ENCODE measurements around the gene CLSTN2. TPM values are rescaled to one million over a fixed set of nuclear protein-coding genes. Genes with fewer than 3 reads are reported as not detected.

The CLSTN2 gene
- total RNA-seq, 1 donor from 2014 or later: 65.0 TPM

- no peak for TF ChIP-seq CTCF (IDR thresholded peaks at IDR 0.05)
- peaks cover 23% of the 10 kb centered on the region for H3K4me1 Mint-ChIP-seq (ENCODE audit: low read depth)
- no peak overlapping the region for H3K27ac Mint-ChIP-seq (ENCODE audit: unreplicated experiment)
- H3K9me3 Mint-ChIP-seq (ENCODE audit: low read depth): no peaks in the 10 kb centered on the region
- H3K27me3 Mint-ChIP-seq (ENCODE audit: low read depth): no peaks in the 10 kb centered on the region
- no peak for DNase-seq (ENCODE audit: low spot score)
- H3K36me3 Mint-ChIP-seq (ENCODE audit: low read depth): no peaks in the 10 kb centered on the region
- no peak overlapping the region for H3K4me3 Mint-ChIP-seq (ENCODE audit: unreplicated experiment)
These were observed 645.8 kb downstream of the CLSTN2 start for GRCh38 chr3:140580746-140581145.

GRCh38 chr3:140584549-140584948, 649.6 kb downstream of the CLSTN2 start:
- Mint-ChIP-seq H3K27me3 (ENCODE audit: low read depth) (no peaks in the 10 kb centered on the region), H3K9me3 (ENCODE audit: low read depth) (no peaks in the 10 kb centered on the region), H3K27ac (ENCODE audit: unreplicated experiment) (no peak overlapping the region), H3K36me3 (ENCODE audit: low read depth) (no peaks in the 10 kb centered on the region), H3K4me1 (ENCODE audit: low read depth) (peaks cover 46% of the 10 kb centered on the region), H3K4me3 (ENCODE audit: unreplicated experiment) (no peak overlapping the region)
- no peak for TF ChIP-seq CTCF (IDR thresholded peaks at IDR 0.05)
- no peak for DNase-seq (ENCODE audit: low spot score)

- no peak for TF ChIP-seq CTCF (IDR thresholded peaks at IDR 0.05)
- H3K4me3 Mint-ChIP-seq (ENCODE audit: unreplicated experiment): no peak overlapping the region
- H3K27ac Mint-ChIP-seq (ENCODE audit: unreplicated experiment): peak overlapping the region; percentile 65
- H3K36me3 Mint-ChIP-seq (ENCODE audit: low read depth): no peaks in the 10 kb centered on the region
- H3K27me3 Mint-ChIP-seq (ENCODE audit: low read depth): no peaks in the 10 kb centered on the region
- no peak for DNase-seq (ENCODE audit: low spot score)
- no peaks in the 10 kb centered on the region for H3K9me3 Mint-ChIP-seq (ENCODE audit: low read depth)
- peaks cover 46% of the 10 kb centered on the region for H3K4me1 Mint-ChIP-seq (ENCODE audit: low read depth)
These were observed 650.8 kb downstream of the CLSTN2 start for GRCh38 chr3:140585828-140586227.

GRCh38 chr3:140586311-140586710, 651.3 kb downstream of the CLSTN2 start:
- TF ChIP-seq CTCF (IDR thresholded peaks at IDR 0.05): no peak
- no peak overlapping the region for H3K4me3 Mint-ChIP-seq (ENCODE audit: unreplicated experiment)
- no peaks in the 10 kb centered on the region for H3K27me3 Mint-ChIP-seq (ENCODE audit: low read depth)
- no peak for DNase-seq (ENCODE audit: low spot score)
- peak overlapping the region; percentile 65 for H3K27ac Mint-ChIP-seq (ENCODE audit: unreplicated experiment)
- H3K9me3 Mint-ChIP-seq (ENCODE audit: low read depth): no peaks in the 10 kb centered on the region
- H3K4me1 Mint-ChIP-seq (ENCODE audit: low read depth): peaks cover 42% of the 10 kb centered on the region
- no peaks in the 10 kb centered on the region for H3K36me3 Mint-ChIP-seq (ENCODE audit: low read depth)

- H3K27me3 Mint-ChIP-seq (ENCODE audit: low read depth): peaks cover 2% of the 10 kb centered on the region
- no peak for DNase-seq (ENCODE audit: low spot score)
- no peaks in the 10 kb centered on the region for H3K9me3 Mint-ChIP-seq (ENCODE audit: low read depth)
- H3K4me3 Mint-ChIP-seq (ENCODE audit: unreplicated experiment): no peak overlapping the region
- H3K4me1 Mint-ChIP-seq (ENCODE audit: low read depth): peaks cover 45% of the 10 kb centered on the region
- peaks cover 2% of the 10 kb centered on the region for H3K36me3 Mint-ChIP-seq (ENCODE audit: low read depth)
- no peak for TF ChIP-seq CTCF (IDR thresholded peaks at IDR 0.05)
- H3K27ac Mint-ChIP-seq (ENCODE audit: unreplicated experiment): peak overlapping the region; percentile 74
These were observed 653.6 kb downstream of the CLSTN2 start for GRCh38 chr3:140588558-140588957.
